HFF-Myc (cell line): ENCODE results near the gene PLPP4.
A peak's percentile ranks its signal among the peaks of the same experiment; 100 is the strongest.

Experiments
- DNase-seq: peaks from one replicate; pipeline ENCODE4 v3.0.0-alpha.2; 2011; ENCODE audit warnings: low read depth; ENCODE audit errors: extremely low read depth
- H3K4me3 ChIP-seq: replicated peaks from 2 replicates; pipeline ENCODE4 v1.5.1; 2011; ENCODE audit warnings: low read depth, mild to moderate bottlenecking, control low read depth, low read length
- CTCF ChIP-seq: IDR thresholded peaks from 2 replicates; pipeline ENCODE4 v1.5.1; 2012; ENCODE audit warnings: mild to moderate bottlenecking, low read depth, low read length, control low read depth; ENCODE audit errors: missing control alignments

PLPP4 gene

GRCh38 chr10:120455606-120456005, 1.4 kb upstream of the PLPP4 start:
- no peak overlapping the region for H3K4me3 ChIP-seq
- no peak for TF ChIP-seq CTCF
- no peak for DNase-seq

DNA sequence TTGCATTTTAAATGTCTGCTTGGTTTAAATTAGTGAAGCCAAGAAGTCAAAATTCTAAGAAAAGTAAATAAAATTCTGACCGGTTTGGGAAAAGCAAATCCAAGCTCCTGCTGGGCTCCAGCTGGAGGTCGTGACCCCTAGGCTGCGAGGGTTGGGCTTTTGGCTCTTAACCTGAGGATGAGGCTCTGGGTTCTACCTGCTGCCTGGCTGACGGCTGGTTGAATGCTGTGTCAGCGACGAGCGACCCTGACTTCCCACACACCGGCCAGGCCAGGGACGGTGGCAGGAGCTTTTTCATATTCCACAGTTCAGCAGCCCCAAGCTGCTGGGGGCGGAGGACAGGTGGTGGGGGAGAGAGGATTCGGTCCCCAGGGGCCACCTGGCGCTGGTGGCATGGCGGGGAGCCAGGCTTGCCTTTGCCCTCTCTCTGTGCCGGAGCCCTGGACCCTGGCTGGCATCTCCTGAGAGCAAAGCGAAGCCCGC, 843 bp upstream of the PLPP4 start:
- DNase-seq, result no peak
- TF ChIP-seq CTCF, result no peak
- H3K4me3 ChIP-seq, result peak overlapping the region; percentile 35

GRCh38 chr10:120457431-120458172, 575 bp downstream of the PLPP4 start:
- no peak for DNase-seq
- no peak for TF ChIP-seq CTCF
- H3K4me3 ChIP-seq, result peak overlapping the region; percentile 35

GRCh38 chr10:120458432-120458831, 1.4 kb downstream of the PLPP4 start:
- TF ChIP-seq CTCF, result no peak
- DNase-seq, result no peak
- H3K4me3 ChIP-seq, result no peak overlapping the region

DNA sequence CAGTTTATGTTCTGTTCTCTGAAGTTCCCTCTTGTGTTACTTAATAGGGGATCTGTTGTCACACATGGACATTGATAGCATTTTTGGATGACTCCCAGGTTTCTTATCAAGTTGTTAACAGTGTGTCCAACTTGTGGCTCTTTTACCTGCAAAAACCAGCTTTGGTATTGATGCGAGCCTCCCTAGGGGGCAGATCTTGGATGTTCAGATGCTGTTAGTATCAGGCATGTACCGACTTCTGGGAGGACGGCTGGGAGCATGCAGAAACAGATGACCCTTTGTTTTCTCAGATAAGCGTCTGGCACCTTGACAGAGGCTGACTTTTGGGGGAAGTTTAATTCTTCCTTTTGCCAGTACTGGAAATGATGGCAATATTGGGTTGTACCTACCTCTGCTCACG, 2.2 kb downstream of the PLPP4 start:
- DNase-seq, result no peak
- no peak overlapping the region for H3K4me3 ChIP-seq
- no peak for TF ChIP-seq CTCF

DNA sequence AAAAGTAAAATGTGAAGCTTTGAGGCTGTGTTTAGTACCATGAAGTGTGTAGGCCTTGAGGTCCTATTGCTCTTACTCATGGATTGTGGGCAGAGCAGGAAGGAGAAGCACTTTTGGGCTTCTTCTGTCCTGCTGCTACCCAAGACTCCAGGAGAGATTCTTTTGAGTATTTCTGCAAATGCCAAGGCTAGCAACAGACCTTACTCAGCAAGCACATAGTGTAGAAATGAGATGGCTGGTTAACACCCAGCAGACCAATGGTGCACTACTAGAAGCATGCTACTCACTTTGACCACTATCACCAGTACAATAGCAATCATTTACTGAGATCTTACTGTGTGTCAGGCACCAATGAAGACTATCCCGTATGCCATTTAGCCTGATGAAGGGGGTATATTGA, 3.2 kb downstream of the PLPP4 start:
- no peak for DNase-seq
- TF ChIP-seq CTCF, result no peak
- H3K4me3 ChIP-seq, result no peak overlapping the region

- peak; percentile 31 for DNase-seq
- TF ChIP-seq CTCF, result no peak
- no peak overlapping the region for H3K4me3 ChIP-seq
Measured at GRCh38 chr10:120460776-120461175, 3.7 kb downstream of the PLPP4 start.
